GM12878 (cell line): Measurements from ENCODE around the gene ATP1A1. TPM values are rescaled to one million over a fixed set of nuclear protein-coding genes. Genes with fewer than 3 reads are reported as not detected.

Source experiments
- ATAC-seq: fragments of 200-7000 bp; cut with Tn5 transposase; 3 replicates; pipeline ENCODE4 v1.9.1; 2020; ENCODE audit warnings: mild to moderate bottlenecking, moderate library complexity
- BruUV-seq: library from RNA; stranded (reverse); fragments of 400-500 nt; replicated peaks from 2 replicates; lab custom pipeline; 2021; lab: Mats Ljungman, UMichigan
- CTCF ChIA-PET: fragments of 300-600 bp; sonication (Branson Sonifier 250); formaldehyde crosslinking; extraction: SDS; loops from one replicate; lab custom pipeline; 2021; ENCODE audit warnings: inconsistent platforms; lab: Yijun Ruan, JAX
- POLR2A ChIA-PET: fragments of 350-600 bp; formaldehyde crosslinking; extraction: SDS; loops from one replicate; lab custom pipeline; 2021; ENCODE audit warnings: inconsistent platforms; lab: Charles Lee
- RAD21 ChIA-PET: fragments of 300-600 bp; sonication (Branson Sonifier 250); formaldehyde crosslinking; loops from one replicate; lab custom pipeline; 2023; ENCODE audit warnings: antibody characterized with exemption; ENCODE audit not compliant: unreplicated experiment; lab: Charles Lee
- SMC1A ChIA-PET: fragments of 300-600 bp; sonication (Branson Sonifier 250); formaldehyde crosslinking; loops from one replicate; lab custom pipeline; 2023; ENCODE audit not compliant: unreplicated experiment, uncharacterized antibody; lab: Charles Lee
- DNase-seq: peaks from one replicate; pipeline ENCODE4 v3.0.0-alpha.2; 2011; ENCODE audit warnings: low read depth, low spot score
- FAIRE-seq: peaks from 3 replicates; lab custom pipeline; 2011; peaks lifted over from hg19 to GRCh38; lab: Jason Lieb, UNC
- H2AFZ ChIP-seq: 2 replicates; pipeline ENCODE4 v1.6.0; 2011; ENCODE audit warnings: low read depth, low read length, control low read depth; ENCODE audit not compliant: control insufficient read depth
- H3K27ac ChIP-seq: 2 replicates; pipeline ENCODE4 v1.5.1; 2011; ENCODE audit warnings: control low read depth; ENCODE audit not compliant: control insufficient read depth, insufficient read depth
- H3K27me3 ChIP-seq, 2 experiments: replicated peaks in 1 of 2; 2 replicates each; pipeline versions ENCODE4 v1.6.0 to v1.6.1; 2011; ENCODE audit warnings: low read length in 1 of 2; ENCODE audit not compliant: control insufficient read depth in 2 of 2, insufficient read depth in 2 of 2
- H3K36me3 ChIP-seq, 2 experiments: 2 replicates each; pipeline ENCODE4 v1.5.1; 2011; ENCODE audit warnings: low read length in 1 of 2; ENCODE audit not compliant: control insufficient read depth in 2 of 2, insufficient read depth in 2 of 2
- H3K4me1 ChIP-seq: 2 replicates; pipeline ENCODE4 v1.6.1; 2011; ENCODE audit warnings: mild to moderate bottlenecking, low read length, moderate library complexity, mixed read lengths; ENCODE audit not compliant: control insufficient read depth, insufficient read depth
- H3K4me2 ChIP-seq: 2 replicates; pipeline ENCODE4 v1.6.0; 2011; ENCODE audit warnings: control low read depth; ENCODE audit not compliant: control insufficient read depth, insufficient read depth
- H3K4me3 ChIP-seq: fragments of 200-600 bp; sonication (generic); 2 replicates; pipeline ENCODE4 v1.5.1; 2016
- H3K79me2 ChIP-seq: 2 replicates; pipeline ENCODE4 v1.6.0; 2011; ENCODE audit warnings: low read length; ENCODE audit not compliant: control insufficient read depth, insufficient read depth
- H3K9ac ChIP-seq: 2 replicates; pipeline ENCODE4 v1.8.0; 2011; ENCODE audit warnings: low read length, control low read depth, mixed read lengths; ENCODE audit not compliant: control insufficient read depth, insufficient read depth
- H3K9me3 ChIP-seq: replicated peaks from 3 replicates; pipeline ENCODE4 v1.5.1; 2011; ENCODE audit warnings: mild to moderate bottlenecking, low read length; ENCODE audit not compliant: control insufficient read depth, insufficient read depth
- H4K20me1 ChIP-seq: 2 replicates; pipeline ENCODE4 v1.6.0; 2011; ENCODE audit not compliant: control insufficient read depth, insufficient read depth
- ATF3 ChIP-seq: IDR thresholded peaks from 2 replicates; pipeline ENCODE4 v1.6.1; 2011; ENCODE audit warnings: low read depth, mild to moderate bottlenecking, low read length, moderate library complexity, borderline replicate concordance; ENCODE audit errors: extremely low read depth
- CBX3 ChIP-seq: fragments of 200-600 bp; sonication (generic); IDR thresholded peaks from 2 replicates; pipeline ENCODE4 v1.6.1; 2016; ENCODE audit warnings: low read depth, borderline replicate concordance
- CREM ChIP-seq: IDR thresholded peaks from 2 replicates; pipeline ENCODE4 v1.6.1; 2014; ENCODE audit warnings: antibody characterized with exemption, low read depth
- E2F8 ChIP-seq: fragments of 450-650 bp; IDR thresholded peaks from 2 replicates; pipeline ENCODE4 v1.6.1; 2018; ENCODE audit warnings: mild to moderate bottlenecking, low read depth, moderate library complexity; ENCODE audit not compliant: partially characterized antibody
- KDM1A ChIP-seq: fragments of 200-600 bp; sonication (generic); IDR thresholded peaks from 2 replicates; pipeline ENCODE4 v1.6.1; 2016; ENCODE audit warnings: borderline replicate concordance
- NR2C1 ChIP-seq: fragments of 450-650 bp; IDR thresholded peaks from 2 replicates; pipeline ENCODE4 v1.6.1; 2017; ENCODE audit warnings: antibody characterized with exemption, mild to moderate bottlenecking, moderate library complexity
- PBX3 ChIP-seq: IDR thresholded peaks from 2 replicates; pipeline ENCODE4 v1.6.1; 2011; ENCODE audit warnings: mild to moderate bottlenecking, low read depth, low read length, moderate library complexity; ENCODE audit not compliant: insufficient replicate concordance
- RAD21 ChIP-seq: IDR thresholded peaks from 2 replicates; pipeline ENCODE4 v1.6.1; 2011; ENCODE audit warnings: mild to moderate bottlenecking, low read depth, low read length, moderate library complexity; ENCODE audit not compliant: insufficient read depth
- RBBP5 ChIP-seq: fragments of 200-600 bp; sonication (generic); conservative IDR thresholded peaks from 2 replicates; pipeline ENCODE4 v1.6.1; 2016
- RCOR1 ChIP-seq: conservative IDR thresholded peaks from 2 replicates; pipeline ENCODE4 v1.6.1; 2012; ENCODE audit warnings: low read depth, low read length, improper control_type of control experiment
- SRF ChIP-seq, 2 experiments: IDR thresholded peaks; 2 replicates each; pipeline ENCODE4 v1.6.1; 2011; ENCODE audit warnings: low read depth in 2 of 2, low read length in 2 of 2, mild to moderate bottlenecking in 1 of 2, moderate library complexity in 1 of 2
- STAT1 ChIP-seq: fragments of 450-650 bp; conservative IDR thresholded peaks from 2 replicates; pipeline ENCODE4 v1.6.1; 2014; ENCODE audit warnings: antibody characterized with exemption, mild to moderate bottlenecking
- ZNF207 ChIP-seq: fragments of 450-650 bp; IDR thresholded peaks from 2 replicates; pipeline ENCODE4 v1.6.1; 2014; ENCODE audit warnings: antibody characterized with exemption, mild to moderate bottlenecking, borderline replicate concordance
- ZNF274 ChIP-seq: IDR thresholded peaks from one replicate; pipeline ENCODE4 v1.8.0; 2011; ENCODE audit not compliant: insufficient read length, insufficient read depth
- ZNF592 ChIP-seq: fragments of 450-650 bp; IDR thresholded peaks from 2 replicates; pipeline ENCODE4 v1.6.1; 2017; ENCODE audit warnings: mild to moderate bottlenecking, moderate library complexity
- in situ Hi-C: fragments of 300-500 bp; cut with MboI; formaldehyde crosslinking; loops from 9 replicates; pipeline ENCODE4 v1.14.3; 2018; ENCODE audit warnings: mixed read lengths
- intact Hi-C: fragments of 100-400 bp; cut with micrococcal nuclease; formaldehyde crosslinking; loops from one replicate; pipeline ENCODE4 v1.14.2; 2022; ENCODE audit not compliant: unreplicated experiment
- polyA plus RNA-seq, 11 experiments: library from polyadenylated mRNA; depleted of rRNA in 4 of 11; unstranded in 6 of 11; stranded (reverse) in 5 of 11; fragments of >200 nt; fragmentation: Nextera tagmentation in 4 of 11; fragmentation: Illumina TruSeq in 1 of 11; extraction: Ambion mirVana in 4 of 11; extraction: Trizol in 1 of 11; gene quantifications; 1 replicate in 1 of 11; 2 replicates in 10 of 11; pipeline versions ENCODE4 v1.2.1 to v1.2.3, GENCODE V29; 2011 to 2016; ENCODE audit warnings: inconsistent platforms in 2 of 11, missing spikeins in 2 of 11, low read depth in 1 of 11
- total RNA-seq, 4 experiments: library from RNA; depleted of rRNA in 3 of 4; stranded (reverse); fragments of >200 nt in 3 of 4; fragmentation: Illumina TruSeq in 1 of 4; extraction: Trizol in 1 of 4; gene quantifications; 2 replicates each; pipeline versions ENCODE4 v1.2.1 to v1.2.3, GENCODE V29; 2013 to 2021

ATP1A1 gene
- total and polyA plus RNA-seq, 10 of the 15 experiments (the other 5 are each of a cell fraction or from before 2014, with no cell fraction given), result 113 to 566 (median 313) TPM

DNA sequence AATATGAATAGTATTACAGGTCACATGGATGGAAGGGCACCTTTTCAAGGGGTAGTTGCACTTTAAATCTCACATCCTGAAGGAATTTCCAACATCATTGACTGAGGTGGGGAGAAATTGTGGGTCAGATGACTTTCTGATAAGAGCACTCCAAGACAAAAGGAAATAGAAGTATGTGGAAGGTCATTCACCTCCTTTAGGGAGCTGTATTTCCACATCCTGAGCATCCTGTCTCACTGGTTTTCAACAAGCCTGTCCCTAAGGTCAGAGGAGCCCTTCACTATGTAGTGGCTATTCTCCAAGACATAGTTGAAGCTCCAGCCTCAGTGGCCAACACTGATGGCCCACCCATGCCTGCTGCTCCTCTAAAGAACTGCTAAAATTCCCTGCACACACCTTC is 76.5 kb downstream of the ATP1A1 start (continued):
- no peak for TF ChIP-seq ZNF207
- TF ChIP-seq ZNF592, result no peak
- TF ChIP-seq, all 136 proteins: peak for 0

DNA sequence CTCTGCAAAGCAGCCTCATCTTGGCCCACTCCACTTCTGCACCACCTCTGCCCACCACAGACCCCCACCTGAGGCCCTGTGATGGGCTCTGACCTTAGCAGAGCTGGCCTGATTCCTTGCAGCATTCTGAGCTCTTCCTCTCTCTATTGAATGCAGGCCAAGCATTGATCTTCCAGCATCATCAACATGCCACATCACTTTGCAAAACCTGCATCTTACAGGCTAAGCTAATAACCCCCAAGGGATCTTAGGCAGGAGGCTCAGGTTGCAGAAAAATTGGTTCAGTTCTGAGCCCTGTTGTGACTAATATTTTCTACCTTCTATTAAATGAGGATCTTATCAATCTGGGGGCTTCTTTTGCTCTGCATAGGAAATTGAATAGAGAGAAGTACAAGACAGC is 78.7 kb downstream of the ATP1A1 start:
- Histone ChIP-seq H3K4me2 (no peak overlapping the region), H3K4me3 (no peak overlapping the region), H3K9ac (no peak overlapping the region), H3K79me2 (no peaks in the 10 kb centered on the region), H3K9me3 (no peaks in the 10 kb centered on the region), H2AFZ (no peak overlapping the region), H3K27ac (no peak overlapping the region), H4K20me1 (no peaks in the 10 kb centered on the region), H3K36me3 (no peaks in the 10 kb centered on the region), H3K27me3 (no peaks in the 10 kb centered on the region), H3K4me1 (no peaks in the 10 kb centered on the region)
- intact Hi-C loops, result no loop called here
- ChIA-PET CTCF (interaction anchor here (0.8 to 1.6 kb wide), 4 partner anchors 10 to 313 kb away, joined by 3 to 7 read pairs (median 4); no protein-coding TSS in a partner anchor), SMC1A (no interaction called here), RAD21 (no interaction called here), POLR2A (no interaction called here)
- ATAC-seq, result no peak
- FAIRE-seq, result no peak
- BruUV-seq, result no TSS peak
- TF ChIP-seq ZNF274 (no peak), E2F8 (no peak), CBX3 (no peak), RBBP5 (no peak), KDM1A (no peak), RCOR1 (no peak), CREM (no peak), STAT1 (no peak), ATF3 (no peak), SRF (IDR thresholded peaks at IDR 0.05; ENCODE audit: low read depth in 2 of 2, low read length in 2 of 2) (no peak), RAD21 (no peak), PBX3 (no peak), NR2C1 (no peak)
- no peak for DNase-seq
- in situ Hi-C loops, result no loop called here
